Activated CD8-positive, alpha-beta T cell treated with anti-CD3 and anti-CD28 coated beads for 36 hours (primary cell): ENCODE measurements around the gene TRIL. TPM values are rescaled to one million over a fixed set of nuclear protein-coding genes. Genes with fewer than 3 reads are reported as not detected.

Experiments
- ATAC-seq: fragments of 200-7000 bp; cut with Tn5 transposase; one replicate; pipeline ENCODE4 v1.10.0; 2021; ENCODE audit warnings: mild to moderate bottlenecking, moderate library complexity
- CTCF ChIA-PET: fragments of 350-600 bp; sonication (Branson Sonifier 250); formaldehyde crosslinking; loops from one replicate; lab custom pipeline; 2021; ENCODE audit warnings: antibody characterized with exemption; lab: Charles Lee
- POLR2A ChIA-PET: fragments of 350-600 bp; sonication (Branson Sonifier 250); formaldehyde crosslinking; loops from one replicate; lab custom pipeline; 2021; ENCODE audit warnings: antibody characterized with exemption; lab: Charles Lee
- DNase-seq: peaks from one replicate; pipeline ENCODE4 v3.0.0-alpha.2; 2020
- H3K27ac Mint-ChIP-seq: one replicate; pipeline ENCODE4 v1.8.0; 2021; ENCODE audit warnings: mild to moderate bottlenecking, mixed read lengths
- H3K27me3 Mint-ChIP-seq: one replicate; pipeline ENCODE4 v1.8.0; 2021; ENCODE audit warnings: mixed read lengths
- H3K36me3 Mint-ChIP-seq: one replicate; pipeline ENCODE4 v1.8.0; 2021; ENCODE audit warnings: low read depth, mixed read lengths
- H3K4me1 Mint-ChIP-seq: one replicate; pipeline ENCODE4 v1.8.0; 2021; ENCODE audit warnings: low read depth, mixed read lengths
- H3K4me3 Mint-ChIP-seq: one replicate; pipeline ENCODE4 v1.8.0; 2021; ENCODE audit warnings: mild to moderate bottlenecking, moderate library complexity, mixed read lengths
- H3K9me3 Mint-ChIP-seq: one replicate; pipeline ENCODE4 v1.8.0; 2021; ENCODE audit warnings: mixed read lengths
- CTCF ChIP-seq: fragments of 200-600 bp; IDR thresholded peaks from one replicate; pipeline ENCODE4 v1.8.0; 2022; ENCODE audit warnings: antibody characterized with exemption, mild to moderate bottlenecking
- intact Hi-C: fragments of 100-400 bp; cut with micrococcal nuclease; formaldehyde crosslinking; loops from one replicate; pipeline ENCODE4 v1.10.0; 2022
- total RNA-seq, 2 experiments: library from RNA; stranded (reverse); gene quantifications; one replicate each; pipeline ENCODE4 v1.2.3, GENCODE V29; 2021

Gene TRIL
- total RNA-seq, 2 experiments from 2014 or later: not detected

DNA sequence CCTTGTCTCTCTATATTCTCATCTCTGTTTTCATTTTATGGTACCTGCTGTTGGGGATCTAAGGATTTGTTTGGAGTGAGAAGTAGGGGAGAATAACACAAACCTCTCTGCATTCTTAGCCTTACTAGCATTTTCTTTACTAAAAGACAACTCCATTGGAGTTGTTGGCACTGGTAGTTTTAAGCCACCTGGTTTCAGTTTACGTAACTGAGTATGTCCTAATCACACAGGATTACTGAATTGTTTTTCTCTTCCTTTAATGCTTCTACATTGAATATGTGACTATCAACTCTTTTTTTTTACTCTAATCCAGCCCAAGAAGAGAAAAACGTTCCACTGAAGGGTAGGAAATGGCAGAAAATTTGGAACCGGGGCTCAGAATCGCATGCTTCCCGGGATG, 30.0 kb upstream of the TRIL start:
- ChIA-PET POLR2A (interaction anchor here (0.6 kb wide), 1 partner anchor 49 kb away, joined by 3 read pairs; no protein-coding TSS in a partner anchor), CTCF (no interaction called here)
- H3K4me3 Mint-ChIP-seq: no peak overlapping the region
- H3K4me1 Mint-ChIP-seq: no peaks in the 10 kb centered on the region
- intact Hi-C loops: no loop called here
- no peak overlapping the region for H3K27ac Mint-ChIP-seq
- H3K9me3 Mint-ChIP-seq: no peaks in the 10 kb centered on the region
- TF ChIP-seq CTCF: no peak
- ATAC-seq (no peak), DNase-seq (no peak)
- H3K27me3 Mint-ChIP-seq: peaks cover 4% of the 10 kb centered on the region
- no peaks in the 10 kb centered on the region for H3K36me3 Mint-ChIP-seq

- Mint-ChIP-seq H3K9me3 (no peaks in the 10 kb centered on the region), H3K27me3 (peaks cover 4% of the 10 kb centered on the region), H3K4me3 (no peak overlapping the region), H3K27ac (no peak overlapping the region), H3K4me1 (no peaks in the 10 kb centered on the region), H3K36me3 (no peaks in the 10 kb centered on the region)
- no peak for ATAC-seq
- no peak for TF ChIP-seq CTCF
- no peak for DNase-seq
- POLR2A ChIA-PET: no interaction called here
- intact Hi-C loops: no loop called here
- CTCF ChIA-PET: interaction anchor here (1.0 kb wide), 1 partner anchor 29 kb away, joined by 3 read pairs; no protein-coding TSS in a partner anchor
These were observed 28.6 kb upstream of the TRIL start for GRCh38 chr7:28986765-28987110.

- Mint-ChIP-seq H3K27ac (no peak overlapping the region), H3K27me3 (peaks cover 4% of the 10 kb centered on the region), H3K4me3 (no peak overlapping the region), H3K36me3 (no peaks in the 10 kb centered on the region), H3K9me3 (no peaks in the 10 kb centered on the region), H3K4me1 (no peaks in the 10 kb centered on the region)
- CTCF ChIA-PET: interaction anchor here (1.0 kb wide), 1 partner anchor 29 kb away, joined by 3 read pairs; no protein-coding TSS in a partner anchor
- TF ChIP-seq CTCF: no peak
- DNase-seq (no peak), ATAC-seq (no peak)
- POLR2A ChIA-PET: no interaction called here
- intact Hi-C loops: no loop called here
These were observed 28.1 kb upstream of the TRIL start for GRCh38 chr7:28986028-28986764.

- Mint-ChIP-seq H3K27ac (no peak overlapping the region), H3K4me3 (no peak overlapping the region), H3K4me1 (no peaks in the 10 kb centered on the region), H3K27me3 (peaks cover 12% of the 10 kb centered on the region), H3K36me3 (no peaks in the 10 kb centered on the region), H3K9me3 (no peaks in the 10 kb centered on the region)
- TF ChIP-seq CTCF: no peak
- ATAC-seq: no peak
- POLR2A ChIA-PET: no interaction called here
- no peak for DNase-seq
- CTCF ChIA-PET: no interaction called here
- intact Hi-C loops: no loop called here
These were observed 26.5 kb upstream of the TRIL start for GRCh38 chr7:28984631-28985030.

DNA sequence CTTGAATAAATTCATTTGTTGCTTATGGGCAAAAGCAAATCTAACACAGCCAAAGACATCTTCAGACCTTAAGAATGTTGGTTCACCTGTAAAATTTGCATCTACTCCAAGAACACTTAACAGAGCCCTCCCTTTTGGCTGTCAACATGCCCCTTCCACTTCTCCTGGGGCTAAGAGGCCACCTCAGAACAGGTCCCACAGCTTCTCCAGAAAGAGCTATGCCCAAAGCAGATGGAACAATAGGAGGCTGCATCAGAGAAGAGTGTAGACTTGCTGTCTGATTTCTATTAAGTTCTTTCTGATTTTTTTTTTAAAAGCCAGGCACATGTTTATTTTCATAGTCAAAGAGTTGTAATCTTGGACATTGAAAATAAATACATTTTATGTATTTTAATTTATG, 26.1 kb upstream of the TRIL start:
- ATAC-seq (no peak), DNase-seq (no peak)
- ChIA-PET POLR2A (no interaction called here), CTCF (no interaction called here)
- Mint-ChIP-seq H3K4me1 (no peaks in the 10 kb centered on the region), H3K4me3 (no peak overlapping the region), H3K27ac (no peak overlapping the region), H3K36me3 (no peaks in the 10 kb centered on the region), H3K27me3 (peaks cover 12% of the 10 kb centered on the region), H3K9me3 (no peaks in the 10 kb centered on the region)
- intact Hi-C loops: no loop called here
- no peak for TF ChIP-seq CTCF
